A549 (cell line): ENCODE results near the gene PARD3B.

Experiments used
- CTCF ChIP-seq: fragments of >200 bp; sonication (Bioruptor Twin); formaldehyde crosslinking; IDR thresholded peaks from 3 replicates; pipeline ENCODE4 v1.5.1; 2016
- FOXS1 ChIP-seq: fragments of 250-450 bp; sonication (Bioruptor Pico); IDR thresholded peaks from 2 replicates; pipeline ENCODE4 v1.5.0; 2020; ENCODE audit warnings: mild to moderate bottlenecking, moderate library complexity
- GATA3 ChIP-seq: IDR thresholded peaks from 2 replicates; pipeline ENCODE4 v1.6.1; 2012; ENCODE audit warnings: borderline replicate concordance
- JUNB ChIP-seq: fragments of >200 bp; sonication (Bioruptor Twin); formaldehyde crosslinking; IDR thresholded peaks from 2 replicates; pipeline ENCODE4 v1.6.1; 2016
- POLR2A ChIP-seq: IDR thresholded peaks from 2 replicates; pipeline ENCODE4 v1.6.1; 2012; ENCODE audit warnings: mild to moderate bottlenecking, low read length
- RFX5 ChIP-seq: fragments of 450-650 bp; IDR thresholded peaks from 2 replicates; pipeline ENCODE4 v1.7.1; 2014; ENCODE audit warnings: antibody characterized with exemption, mild to moderate bottlenecking, moderate library complexity
- TF ChIP-seq, protein P1 (sequence below): IDR thresholded peaks from 2 replicates; pipeline ENCODE4 v1.6.1; 2012
- TF ChIP-seq, protein P2 (sequence below): fragments of 450-650 bp; IDR thresholded peaks from 2 replicates; pipeline ENCODE4 v1.6.1; 2014; ENCODE audit warnings: antibody characterized with exemption

DNA sequence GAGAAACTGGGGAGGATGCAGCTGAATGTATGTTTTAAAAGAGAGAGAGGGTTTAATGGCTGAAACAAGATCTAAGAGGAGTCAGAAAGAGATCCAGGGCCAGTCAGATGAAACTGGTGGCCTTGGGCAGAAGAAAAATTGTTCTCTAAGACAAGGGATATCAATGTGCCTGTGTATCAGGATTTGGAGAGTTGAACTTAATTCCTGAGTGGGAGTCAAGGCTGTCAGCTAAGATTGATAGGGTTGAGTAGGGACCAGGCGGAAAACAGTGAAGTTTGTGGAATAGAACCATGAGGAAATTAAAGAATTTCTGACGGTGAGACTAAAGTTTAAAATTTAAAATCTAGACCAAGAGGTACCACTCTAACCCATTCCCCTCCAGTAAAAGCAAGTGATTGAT lies 199.2 kb downstream of the PARD3B start:
- TF ChIP-seq, protein P1, sequence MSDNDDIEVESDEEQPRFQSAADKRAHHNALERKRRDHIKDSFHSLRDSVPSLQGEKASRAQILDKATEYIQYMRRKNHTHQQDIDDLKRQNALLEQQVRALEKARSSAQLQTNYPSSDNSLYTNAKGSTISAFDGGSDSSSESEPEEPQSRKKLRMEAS, result no peak
- no peak for TF ChIP-seq CTCF
- TF ChIP-seq, protein P2, sequence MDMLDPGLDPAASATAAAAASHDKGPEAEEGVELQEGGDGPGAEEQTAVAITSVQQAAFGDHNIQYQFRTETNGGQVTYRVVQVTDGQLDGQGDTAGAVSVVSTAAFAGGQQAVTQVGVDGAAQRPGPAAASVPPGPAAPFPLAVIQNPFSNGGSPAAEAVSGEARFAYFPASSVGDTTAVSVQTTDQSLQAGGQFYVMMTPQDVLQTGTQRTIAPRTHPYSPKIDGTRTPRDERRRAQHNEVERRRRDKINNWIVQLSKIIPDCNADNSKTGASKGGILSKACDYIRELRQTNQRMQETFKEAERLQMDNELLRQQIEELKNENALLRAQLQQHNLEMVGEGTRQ, result no peak
- TF ChIP-seq FOXS1, result no peak
- TF ChIP-seq GATA3, result no peak
- TF ChIP-seq POLR2A, result no peak
- TF ChIP-seq JUNB, result no peak
- TF ChIP-seq RFX5, result no peak
